ENCODE data around the gene ASB5. TPM values are rescaled to one million over a fixed set of nuclear protein-coding genes. Genes with fewer than 3 reads are reported as not detected.

ASB5 gene
- total RNA-seq, 1 donor from 2014 or later, result not detected

GRCh38 chr4:176193938-176194337 lies 75.1 kb downstream of the ASB5 start:
- Histone ChIP-seq H3K9me3 (ENCODE audit: low read depth) (no peaks in the 10 kb centered on the region), H3K79me2 (ENCODE audit: low read depth) (no peaks in the 10 kb centered on the region), H3K27ac (no peak overlapping the region), H3K4me3 (no peak overlapping the region), H2AFZ (replicated peaks) (no peak overlapping the region), H3K9ac (no peak overlapping the region), H3K27me3 (no peaks in the 10 kb centered on the region), H3F3A (ENCODE audit: low read depth) (peaks cover 6% of the 10 kb centered on the region), H4K20me1 (ENCODE audit: low read depth) (no peaks in the 10 kb centered on the region), H3K4me2 (no peak overlapping the region), H3K36me3 (no peaks in the 10 kb centered on the region), H3K4me1 (no peaks in the 10 kb centered on the region)
- no peak overlapping the region for H3K4me3 Mint-ChIP-seq
- no peaks in the 10 kb centered on the region for H3K27me3 Mint-ChIP-seq (ENCODE audit: insufficient read depth, low read depth)
- H3K27ac Mint-ChIP-seq, result no peak overlapping the region
- no peak for DNase-seq (ENCODE audit: low spot score)
- peaks cover 16% of the 10 kb centered on the region for H3K4me1 Mint-ChIP-seq
- TF ChIP-seq CTCF (IDR thresholded peaks at IDR 0.05) (no peak), EZH2phosphoT487 (IDR thresholded peaks at IDR 0.05) (no peak), EZH2 (IDR thresholded peaks at IDR 0.05) (no peak)
- no peaks in the 10 kb centered on the region for H3K36me3 Mint-ChIP-seq
- no peaks in the 10 kb centered on the region for H3K9me3 Mint-ChIP-seq

GRCh38 chr4:176193126-176193525 lies 75.9 kb downstream of the ASB5 start:
- no peaks in the 10 kb centered on the region for H3K4me1 ChIP-seq
- H3K4me1 Mint-ChIP-seq, result peaks cover 12% of the 10 kb centered on the region
- H4K20me1 ChIP-seq (ENCODE audit: low read depth), result no peaks in the 10 kb centered on the region
- no peaks in the 10 kb centered on the region for H3K79me2 ChIP-seq (ENCODE audit: low read depth)
- no peak overlapping the region for H3K27ac ChIP-seq
- no peak overlapping the region for H3K4me3 ChIP-seq
- H3K27ac Mint-ChIP-seq, result no peak overlapping the region
- H3K9me3 Mint-ChIP-seq, result no peaks in the 10 kb centered on the region
- H3K9me3 ChIP-seq (ENCODE audit: low read depth), result no peaks in the 10 kb centered on the region
- peaks cover 6% of the 10 kb centered on the region for H3F3A ChIP-seq (ENCODE audit: low read depth)
- H3K27me3 ChIP-seq, result no peaks in the 10 kb centered on the region
- H3K9ac ChIP-seq, result no peak overlapping the region
- H3K36me3 Mint-ChIP-seq, result no peaks in the 10 kb centered on the region
- no peak overlapping the region for H3K4me2 ChIP-seq
- H2AFZ ChIP-seq (replicated peaks), result no peak overlapping the region
- no peak overlapping the region for H3K4me3 Mint-ChIP-seq
- H3K36me3 ChIP-seq, result no peaks in the 10 kb centered on the region
- no peak for DNase-seq (ENCODE audit: low spot score)
- TF ChIP-seq EZH2 (IDR thresholded peaks at IDR 0.05), result no peak
- no peak for TF ChIP-seq CTCF (IDR thresholded peaks at IDR 0.05)
- TF ChIP-seq EZH2phosphoT487 (IDR thresholded peaks at IDR 0.05), result no peak
- H3K27me3 Mint-ChIP-seq (ENCODE audit: insufficient read depth, low read depth), result no peaks in the 10 kb centered on the region

- Mint-ChIP-seq H3K27ac (no peak overlapping the region), H3K27me3 (ENCODE audit: insufficient read depth, low read depth) (no peaks in the 10 kb centered on the region), H3K4me3 (no peak overlapping the region), H3K4me1 (peaks cover 12% of the 10 kb centered on the region), H3K9me3 (no peaks in the 10 kb centered on the region), H3K36me3 (no peaks in the 10 kb centered on the region)
- H3K4me3 ChIP-seq, result no peak overlapping the region
- no peak overlapping the region for H3K4me2 ChIP-seq
- H3K9ac ChIP-seq, result no peak overlapping the region
- no peak overlapping the region for H3K27ac ChIP-seq
- H3K27me3 ChIP-seq, result no peaks in the 10 kb centered on the region
- no peaks in the 10 kb centered on the region for H3K4me1 ChIP-seq
- no peaks in the 10 kb centered on the region for H4K20me1 ChIP-seq (ENCODE audit: low read depth)
- H3K36me3 ChIP-seq, result no peaks in the 10 kb centered on the region
- no peak for DNase-seq (ENCODE audit: low spot score)
- H3K79me2 ChIP-seq (ENCODE audit: low read depth), result no peaks in the 10 kb centered on the region
- TF ChIP-seq CTCF (IDR thresholded peaks at IDR 0.05) (no peak), EZH2 (IDR thresholded peaks at IDR 0.05) (no peak), EZH2phosphoT487 (IDR thresholded peaks at IDR 0.05) (no peak)
- H2AFZ ChIP-seq (replicated peaks), result no peak overlapping the region
- H3K9me3 ChIP-seq (ENCODE audit: low read depth), result no peaks in the 10 kb centered on the region
- peaks cover 6% of the 10 kb centered on the region for H3F3A ChIP-seq (ENCODE audit: low read depth)
Observed at GRCh38 chr4:176191974-176192373, 77.0 kb downstream of the ASB5 start.
